Lung (tissue), 12 donors: ENCODE measurements around the gene MGAT4D. TPM values are rescaled to one million over a fixed set of nuclear protein-coding genes. Genes with fewer than 3 reads are reported as not detected.
A peak's percentile ranks its signal among the peaks of the same experiment; 100 is the strongest.
"Not testable (repeated sequence)": the region's sequence is repeated elsewhere in the genome, so short reads cannot be mapped to it uniquely, and the experiment has no call there.

Experiments
- ATAC-seq: fragments of 200-7000 bp; cut with Tn5 transposase; one replicate; pipeline ENCODE4 v1.9.1; 2020; ENCODE audit warnings: moderate number of reproducible peaks; ENCODE audit not compliant: insufficient read depth, low FRiP score
- DNase-seq, 3 donors: peaks; one replicate each; pipeline ENCODE4 v3.0.0-alpha.2; 2013 to 2017
- H3K27ac ChIP-seq, 2 donors: one replicate each; pipeline ENCODE4 v1.5.1; 2013; ENCODE audit warnings: mild to moderate bottlenecking in 2 of 2, moderate library complexity in 2 of 2, control low read depth in 1 of 2, inconsistent platforms in 1 of 2, low read depth in 1 of 2, low read length in 1 of 2
- H3K27me3 ChIP-seq, 3 donors: one replicate each; pipeline ENCODE4 v1.5.1; 2013; ENCODE audit warnings: low read length in 2 of 3; ENCODE audit not compliant: control insufficient read depth in 3 of 3, insufficient read depth in 3 of 3
- H3K36me3 ChIP-seq, 4 donors: one replicate each; pipeline ENCODE4 v1.5.1; 2013; ENCODE audit warnings: low read length in 4 of 4, mild to moderate bottlenecking in 1 of 4, moderate library complexity in 1 of 4; ENCODE audit not compliant: control insufficient read depth in 4 of 4, insufficient read depth in 4 of 4
- H3K4me1 ChIP-seq, 5 donors: one replicate each; pipeline ENCODE4 v1.5.1; 2013; ENCODE audit warnings: low read length in 5 of 5, mild to moderate bottlenecking in 2 of 5, moderate library complexity in 1 of 5; ENCODE audit not compliant: control insufficient read depth in 5 of 5, insufficient read depth in 5 of 5
- H3K4me3 ChIP-seq: one replicate; pipeline ENCODE4 v1.5.1; 2013; ENCODE audit warnings: mild to moderate bottlenecking, control low read depth, moderate library complexity
- H3K9ac ChIP-seq, 2 donors: one replicate each; pipeline ENCODE4 v1.5.1; 2013; ENCODE audit warnings: low read length in 2 of 2, control low read depth in 1 of 2; ENCODE audit not compliant: insufficient read depth in 1 of 2
- H3K9me3 ChIP-seq, 4 donors: one replicate each; pipeline ENCODE4 v1.5.1; 2013; ENCODE audit warnings: low read length in 3 of 4, mild to moderate bottlenecking in 1 of 4, moderate library complexity in 1 of 4; ENCODE audit not compliant: control insufficient read depth in 4 of 4, insufficient read depth in 3 of 4
- CTCF ChIP-seq: IDR thresholded peaks from 2 replicates; pipeline ENCODE4 v1.5.1; 2012; ENCODE audit warnings: mild to moderate bottlenecking; ENCODE audit errors: control extremely low read depth, extremely low read depth
- WGBS, 2 donors: extraction: QIAGEN DNeasy Blood & Tissue Kit; methylation state at CpG; one replicate each; pipeline ENCODE4 v1.1.7; 2013; 5-methylcytosine and 5-hydroxymethylcytosine counted together
- polyA plus RNA-seq, 2 donors: library from polyadenylated mRNA; stranded (reverse); fragments of 200-250 nt; gene quantifications; one replicate each; pipeline ENCODE4 v1.2.1, GENCODE V29; 2013
- total RNA-seq, 2 donors: library from RNA; depleted of rRNA in 1 of 2; stranded (reverse); fragments of >200 nt in 1 of 2; gene quantifications; one replicate each; pipeline ENCODE4 v1.2.1, GENCODE V29; 2014 to 2021
- donor health status: control.
- donor health status: control.
- donor health status: Bipolar disorder and iron deficiency.
- donor health status: healthy.
- donor health status: DM: yes; HTN: yes; CAD: no.

MGAT4D gene
- total and polyA plus RNA-seq, 4 donors: 0.12 to 1.1 TPM; not detected in 2

GRCh38 chr4:140523857-140524742 lies 26.0 kb upstream of the MGAT4D start, which contains the start of gene ELMOD2:
TSS of gene ELMOD2 (plus strand) at chr4:140524168. CDS start at chr4:140525429, 1,261 bp downstream.
- H3K27me3 ChIP-seq: no peaks in the 10 kb centered on the region
- TF ChIP-seq CTCF: peak; percentile 80
- peaks cover 0 to 7% (median 5%) of the 10 kb centered on the region in 4 donors for H3K36me3 ChIP-seq
- DNase-seq (peak; percentile 98 to 99 (median 99)), ATAC-seq (peak; percentile 99)
- no peaks in the 10 kb centered on the region for H3K9me3 ChIP-seq
- 0 to 1% methylated on average over 67 to 77 of the region's 77 CpGs for WGBS, 2 donors
- peak within 1 kb of the TSS in 1 of 2 donors; percentile 76 for H3K9ac ChIP-seq
- H3K27ac ChIP-seq: peak within 1 kb of the TSS; percentile 91 to 93
- peaks cover 0 to 19% (median 2%) of the 10 kb centered on the region in 5 donors for H3K4me1 ChIP-seq
- H3K4me3 ChIP-seq: peak within 1 kb of the TSS; percentile 84

GRCh38 chr4:140523370-140523856 lies 25.3 kb upstream of the MGAT4D start:
- peak overlapping the region in 1 of 2 donors; percentile 76 for H3K9ac ChIP-seq
- no peak overlapping the region for H3K4me3 ChIP-seq
- DNase-seq: no peak
- 16 to 17% methylated on average over 8 of the region's 8 CpGs for WGBS, 2 donors
- H3K4me1 ChIP-seq: peaks cover 0 to 19% (median 2%) of the 10 kb centered on the region in 5 donors
- H3K27ac ChIP-seq: peak overlapping the region in 1 of 2 donors; percentile 67
- H3K27me3 ChIP-seq: no peaks in the 10 kb centered on the region
- no peak for ATAC-seq
- no peaks in the 10 kb centered on the region for H3K9me3 ChIP-seq
- no peak for TF ChIP-seq CTCF
- H3K36me3 ChIP-seq: peaks cover 0 to 7% (median 4%) of the 10 kb centered on the region in 4 donors

GRCh38 chr4:140515423-140515822 lies 17.3 kb upstream of the MGAT4D start:
- H3K4me3 ChIP-seq: no peak overlapping the region
- no peaks in the 10 kb centered on the region for H3K36me3 ChIP-seq
- no peak for DNase-seq
- H3K27ac ChIP-seq: no peak overlapping the region
- no peak for TF ChIP-seq CTCF
- H3K4me1 ChIP-seq: no peaks in the 10 kb centered on the region
- no peaks in the 10 kb centered on the region for H3K27me3 ChIP-seq
- no peak for ATAC-seq
- no peak overlapping the region for H3K9ac ChIP-seq
- H3K9me3 ChIP-seq: no peaks in the 10 kb centered on the region
- WGBS, 2 donors: 56 to 76% methylated on average over 1 of the region's 1 CpG

DNA sequence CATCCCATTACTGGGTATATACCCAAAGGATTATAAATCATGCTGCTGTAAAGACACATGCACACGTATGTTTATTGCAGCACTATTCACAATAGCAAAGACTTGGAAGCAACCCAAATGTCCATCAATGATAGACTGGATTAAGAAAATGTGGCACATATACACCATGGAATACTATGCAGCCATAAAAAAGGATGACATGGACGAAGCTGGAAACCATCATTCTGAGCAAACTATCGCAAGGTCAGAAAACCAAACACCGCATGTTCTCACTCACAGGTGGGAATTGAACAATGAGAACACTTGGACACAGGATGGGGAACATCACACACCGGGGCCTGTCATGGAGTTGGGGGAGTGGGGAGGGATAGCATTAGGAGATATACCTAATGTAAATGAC lies 15.7 kb upstream of the MGAT4D start:
- not testable (repeated sequence) for H3K27ac ChIP-seq, H3K9me3 ChIP-seq, H3K4me3 ChIP-seq, H3K9ac ChIP-seq, H3K27me3 ChIP-seq, DNase-seq, H3K4me1 ChIP-seq, ATAC-seq, H3K36me3 ChIP-seq
- 92 to 100% methylated on average over 5 of the region's 5 CpGs for WGBS, 2 donors
